Stimulated activated CD8-positive, alpha-beta memory T cell treated with anti-CD3 and anti-CD28 coated beads, Interleukin-12 subunit alpha, Interleukin-12 subunit beta, amount 100 ng/mL, for 24 hours (primary cell): ENCODE results near the gene HDAC2.
"Not testable (repeated sequence)": the region's sequence is repeated elsewhere in the genome, so short reads cannot be mapped to it uniquely, and the experiment has no call there.

ENCODE experiments used
- DNase-seq: peaks from one replicate; pipeline ENCODE4 v3.0.0-alpha.2; 2020; ENCODE audit errors: extremely low read depth

Gene HDAC2

GRCh38 chr6:113970805-113971676 lies at the start of gene HDAC2:
Gene HDAC2 (minus strand): TSS chr6:113971148. CDS start chr6:113970908, 240 bp downstream.
- DNase-seq, result peak; percentile 84

GRCh38 chr6:114020196-114020595 lies 49.2 kb upstream of the HDAC2 start:
- no peak for DNase-seq

GRCh38 chr6:114017146-114017545 lies 46.2 kb upstream of the HDAC2 start:
- not testable (repeated sequence) for DNase-seq

GRCh38 chr6:114014106-114014505 lies 43.2 kb upstream of the HDAC2 start:
- DNase-seq, result not testable (repeated sequence)

- not testable (repeated sequence) for DNase-seq
Observed at GRCh38 chr6:114011486-114011885, 40.5 kb upstream of the HDAC2 start.

- no peak for DNase-seq
Observed at GRCh38 chr6:114010540-114010939, 39.6 kb upstream of the HDAC2 start.

- DNase-seq, result no peak
Observed at GRCh38 chr6:114009192-114009591, 38.2 kb upstream of the HDAC2 start.

- DNase-seq, result no peak
Observed at GRCh38 chr6:114008331-114008730, 37.4 kb upstream of the HDAC2 start.

- no peak for DNase-seq
Observed at GRCh38 chr6:114007516-114007915, 36.6 kb upstream of the HDAC2 start.

- no peak for DNase-seq
Observed at GRCh38 chr6:114001354-114001753, 30.4 kb upstream of the HDAC2 start.

- no peak for DNase-seq
Observed at GRCh38 chr6:114000069-114000468, 29.1 kb upstream of the HDAC2 start.

- no peak for DNase-seq
Observed at GRCh38 chr6:113999284-113999683, 28.3 kb upstream of the HDAC2 start.

- DNase-seq, result no peak
Observed at GRCh38 chr6:113998811-113999210, 27.9 kb upstream of the HDAC2 start.

GRCh38 chr6:113997116-113997515 lies 26.2 kb upstream of the HDAC2 start:
- DNase-seq, result no peak

GRCh38 chr6:113995634-113996033 lies 24.7 kb upstream of the HDAC2 start:
- no peak for DNase-seq

- no peak for DNase-seq
Observed at GRCh38 chr6:113994934-113995342, 24.0 kb upstream of the HDAC2 start.

- DNase-seq, result no peak
Observed at GRCh38 chr6:113989675-113990074, 18.7 kb upstream of the HDAC2 start.

GRCh38 chr6:113982675-113983074 lies 11.7 kb upstream of the HDAC2 start:
- not testable (repeated sequence) for DNase-seq

GRCh38 chr6:113982055-113982550 lies 11.2 kb upstream of the HDAC2 start:
- no peak for DNase-seq

GRCh38 chr6:113980937-113981554 lies 10.1 kb upstream of the HDAC2 start:
- no peak for DNase-seq

- DNase-seq, result no peak
Observed at GRCh38 chr6:113979937-113980336, 9.0 kb upstream of the HDAC2 start.

- no peak for DNase-seq
Observed at GRCh38 chr6:113978084-113978675, 7.2 kb upstream of the HDAC2 start.

GRCh38 chr6:113976806-113977205 lies 5.9 kb upstream of the HDAC2 start:
- no peak for DNase-seq
